HG03520 (cell line): ENCODE data around the gene ZXDC.

Experiments used
- ATAC-seq: cut with Tn5 transposase; IDR thresholded peaks from one replicate; pipeline ENCODE4 v1.9.1; 2021; ENCODE audit warnings: mild to moderate bottlenecking, moderate library complexity; ENCODE audit not compliant: unreplicated experiment

Gene ZXDC

GRCh38 chr3:126512916-126513650, 37.4 kb upstream of the ZXDC start:
- ATAC-seq: no peak

GRCh38 chr3:126512026-126512425, 36.3 kb upstream of the ZXDC start:
- no peak for ATAC-seq

DNA sequence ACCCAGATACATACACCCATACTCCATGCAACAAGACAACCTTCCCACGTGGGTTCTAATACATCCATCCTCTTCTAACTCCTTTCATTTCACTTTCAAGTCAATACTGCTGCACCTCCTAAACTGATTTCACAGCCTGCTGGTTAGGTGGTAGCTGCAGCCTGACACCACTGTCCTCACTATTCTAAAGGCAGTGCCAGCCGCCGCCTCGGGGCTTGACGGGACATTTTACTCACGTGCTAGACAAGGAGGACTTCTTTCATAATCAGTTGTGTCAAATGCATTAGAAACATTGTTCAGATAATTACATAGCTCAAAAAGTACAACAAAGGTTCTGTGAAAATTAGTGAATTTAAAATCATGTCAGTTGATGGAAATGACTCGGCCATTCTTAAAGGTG, 35.6 kb upstream of the ZXDC start:
- no peak for ATAC-seq

- no peak for ATAC-seq
These were observed 34.7 kb upstream of the ZXDC start for GRCh38 chr3:126510308-126510910.

GRCh38 chr3:126509597-126510307, 34.1 kb upstream of the ZXDC start:
- no peak for ATAC-seq

- ATAC-seq: no peak
These were observed 32.9 kb upstream of the ZXDC start for GRCh38 chr3:126508564-126508964.

DNA sequence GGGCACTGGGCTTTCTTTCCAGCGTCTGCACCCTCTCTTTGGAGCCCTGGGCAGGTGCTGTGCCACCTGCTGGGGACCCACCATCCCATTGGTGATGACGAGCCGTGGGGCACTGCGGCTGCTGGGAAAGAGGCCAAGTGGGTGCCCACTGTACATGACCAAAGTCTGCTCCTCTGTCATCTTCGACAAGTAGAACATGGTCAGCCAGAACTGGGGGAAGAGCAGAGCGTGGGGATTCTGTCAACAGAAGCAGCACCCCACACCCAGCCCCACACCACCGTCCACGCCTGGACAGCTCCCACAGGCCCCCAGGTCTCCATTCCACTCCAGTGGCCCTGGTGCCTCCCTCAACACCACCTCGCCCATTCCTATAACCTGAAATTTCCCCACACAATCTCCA, 32.2 kb upstream of the ZXDC start:
- ATAC-seq: no peak

DNA sequence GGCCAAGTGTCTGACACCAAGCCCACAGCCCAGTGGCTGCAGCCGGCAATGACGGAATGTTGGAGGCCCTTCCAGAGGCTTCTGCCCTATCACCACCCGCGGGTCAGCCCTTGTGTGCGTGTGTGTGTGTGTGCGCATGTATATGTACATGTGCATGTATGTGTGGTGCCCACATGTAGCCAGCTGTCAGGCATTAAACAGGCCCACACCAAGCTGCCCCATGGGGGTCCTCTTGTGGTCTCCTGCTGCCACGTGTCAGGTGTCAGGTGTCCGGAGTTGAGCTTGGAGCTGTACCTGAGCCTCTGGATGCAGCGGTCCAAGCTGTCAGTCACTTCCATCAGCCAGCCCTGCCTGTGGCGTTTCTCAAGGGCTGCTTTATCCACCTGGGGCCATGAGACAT, 28.0 kb upstream of the ZXDC start:
- no peak for ATAC-seq

DNA sequence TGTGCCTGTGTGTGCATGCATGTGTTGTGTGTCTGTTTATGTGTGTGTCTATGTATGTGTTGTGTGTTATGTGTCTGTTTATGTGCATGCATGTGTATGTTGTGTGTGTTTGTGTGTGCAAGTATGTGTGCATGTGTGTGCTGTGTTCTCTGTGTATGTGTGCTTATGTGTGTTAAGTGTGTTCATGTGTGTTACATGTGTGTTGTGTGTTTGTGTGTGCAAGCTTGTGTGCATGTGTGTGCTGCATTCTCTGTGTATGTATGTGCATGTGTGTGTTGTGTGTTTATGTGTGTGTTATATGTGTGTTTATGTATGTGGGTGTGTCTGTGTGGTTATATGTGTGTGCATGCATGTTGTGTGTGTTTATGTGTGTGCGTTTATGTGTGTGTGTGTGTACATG, 27.0 kb upstream of the ZXDC start:
- no peak for ATAC-seq

- ATAC-seq: no peak
These were observed 26.0 kb upstream of the ZXDC start for GRCh38 chr3:126501736-126502135.

DNA sequence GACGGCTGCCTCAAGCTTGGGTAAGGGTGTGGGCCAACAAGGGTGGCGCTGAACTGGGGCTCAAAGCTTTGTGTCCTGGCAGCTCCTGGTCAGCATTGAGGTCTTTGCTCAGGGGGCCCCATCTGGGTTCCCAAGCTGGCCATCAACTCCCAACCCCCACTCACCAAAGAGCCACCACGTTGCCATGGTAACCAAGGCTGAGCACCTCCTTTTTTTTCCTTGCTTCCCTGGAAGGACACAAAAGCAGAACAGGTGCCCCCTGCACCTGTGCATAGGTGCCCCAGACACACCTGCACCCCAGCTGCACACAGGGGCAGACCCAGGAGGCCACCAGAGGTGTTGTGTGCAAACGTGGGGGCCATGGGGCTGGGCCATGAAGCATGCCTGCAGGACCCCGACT, 25.4 kb upstream of the ZXDC start:
- ATAC-seq: no peak

GRCh38 chr3:126500016-126500415, 24.3 kb upstream of the ZXDC start:
- no peak for ATAC-seq

DNA sequence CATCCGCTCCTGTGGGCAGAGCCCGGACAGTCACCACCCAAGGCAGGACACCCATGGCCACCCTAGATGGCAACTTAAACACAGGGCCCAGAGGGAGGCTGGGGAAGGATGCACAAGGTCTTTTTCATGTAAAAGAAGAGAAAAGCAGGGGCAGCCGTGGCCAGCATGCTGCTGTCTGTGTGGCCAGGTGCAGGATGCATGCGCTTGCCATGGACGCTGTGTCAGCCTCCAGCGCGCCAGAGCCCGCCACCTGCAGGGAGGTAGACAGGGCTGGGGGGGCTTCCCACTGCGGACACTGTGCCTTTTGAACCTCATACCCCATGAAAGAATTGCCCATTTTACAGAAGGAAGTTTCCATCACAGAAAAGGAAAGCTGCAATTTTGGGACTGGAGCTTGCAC, 23.7 kb upstream of the ZXDC start:
- ATAC-seq: no peak

DNA sequence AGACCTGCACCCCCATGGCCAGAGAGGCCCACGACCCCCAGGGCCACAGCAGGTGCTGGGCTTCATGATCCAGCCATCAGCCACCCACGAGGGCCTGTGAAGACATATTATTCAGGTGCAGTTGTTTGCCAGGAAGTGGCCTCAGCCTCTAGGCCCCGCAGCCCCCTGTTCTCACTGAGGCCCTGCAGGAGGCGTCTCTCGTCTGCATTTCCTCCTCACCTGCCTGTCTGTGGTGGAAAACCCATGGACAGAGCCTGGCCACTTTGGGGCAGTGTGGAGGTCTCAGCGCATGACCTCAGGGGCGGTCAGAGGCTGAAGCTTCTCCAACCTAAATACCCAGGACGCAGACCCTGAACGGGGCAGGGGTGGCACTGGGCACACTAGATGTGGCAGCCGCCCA, 23.2 kb upstream of the ZXDC start:
- ATAC-seq: no peak

GRCh38 chr3:126498461-126498860, 22.8 kb upstream of the ZXDC start:
- no peak for ATAC-seq

- no peak for ATAC-seq
These were observed 22.3 kb upstream of the ZXDC start for GRCh38 chr3:126497956-126498355.

DNA sequence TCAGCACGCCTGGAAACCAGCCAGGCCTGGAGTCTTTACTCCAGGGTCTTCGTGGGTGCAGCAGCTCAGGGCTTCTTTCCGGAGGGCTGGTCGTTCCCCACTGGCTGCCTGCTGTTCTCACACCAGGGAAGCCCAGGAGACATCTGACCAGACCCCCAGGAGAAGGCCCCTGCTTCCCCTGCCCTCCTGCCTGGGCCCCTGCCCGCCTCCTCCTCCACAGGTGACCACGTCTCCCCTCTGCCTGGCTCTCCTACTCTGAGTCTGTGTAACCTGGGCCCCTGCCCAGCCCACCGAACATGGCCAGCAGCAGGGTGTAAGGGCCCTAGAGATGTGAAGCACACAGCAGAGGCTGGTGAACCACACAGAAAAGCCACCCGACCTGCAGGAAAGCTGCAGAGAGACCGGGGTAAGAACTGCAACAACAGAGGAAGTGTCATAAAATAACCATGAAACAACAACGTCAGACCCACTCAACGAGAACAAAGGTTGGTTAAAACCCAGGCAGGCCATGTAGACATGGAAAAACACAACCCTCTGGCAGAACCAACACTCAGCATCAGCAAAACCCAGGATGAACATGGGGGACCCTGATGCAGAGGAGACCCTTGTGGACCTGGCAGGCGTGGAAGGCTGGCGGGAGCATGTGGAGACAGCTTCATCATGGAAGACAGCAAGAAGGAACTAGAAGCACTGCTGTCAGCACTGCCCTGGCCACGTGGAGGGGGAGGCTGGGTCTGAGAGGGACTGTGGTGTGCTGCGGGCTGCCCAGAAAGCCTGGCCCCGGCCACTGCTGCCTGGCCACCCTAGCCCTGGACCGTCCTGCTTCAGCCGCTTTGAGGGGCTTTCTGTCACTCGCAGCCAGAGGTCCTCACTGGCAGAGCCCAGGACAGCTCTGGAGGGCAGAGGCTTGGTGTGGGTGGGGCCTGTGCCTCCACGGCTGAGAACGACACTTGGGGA, 21.5 kb upstream of the ZXDC start:
- no peak for ATAC-seq

GRCh38 chr3:126495786-126496185, 20.1 kb upstream of the ZXDC start:
- ATAC-seq: no peak

DNA sequence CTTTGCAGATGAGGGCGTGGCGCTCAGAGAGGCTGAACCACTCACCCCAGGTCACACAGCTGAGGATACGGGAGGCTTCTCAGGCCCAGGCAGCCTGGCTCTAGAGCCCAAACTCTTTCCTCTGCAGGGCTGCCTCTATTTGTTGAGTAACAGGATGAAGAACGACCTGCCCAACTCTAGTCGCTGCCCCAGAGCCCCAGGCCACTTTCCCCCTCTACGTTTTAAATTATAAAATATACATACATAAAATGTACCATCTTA, 19.2 kb upstream of the ZXDC start:
- no peak for ATAC-seq

GRCh38 chr3:126494204-126494969, 18.7 kb upstream of the ZXDC start:
- ATAC-seq: no peak

GRCh38 chr3:126493739-126494138, 18.0 kb upstream of the ZXDC start:
- no peak for ATAC-seq
